Peyer's patch (tissue), 4 donors: Measurements from ENCODE around the gene HABP2.

Experiments used
- POLR2A ChIP-seq, 2 donors: fragments of 450-650 bp; IDR thresholded peaks; one replicate each; pipeline ENCODE4 v1.5.1; 2017; ENCODE audit warnings: antibody characterized with exemption in 2 of 2, mild to moderate bottlenecking in 2 of 2, moderate library complexity in 2 of 2
- TF ChIP-seq, protein P1 (sequence below), 6 experiments: fragments of 450-650 bp in 4 of 6; fragments of 200-600 bp in 2 of 6; sonication (generic) in 1 of 6; IDR thresholded peaks; one replicate each; pipeline ENCODE4 v1.5.1; 2017 to 2019; ENCODE audit warnings: antibody characterized with exemption in 6 of 6, mild to moderate bottlenecking in 3 of 6, moderate library complexity in 1 of 6

DNA sequence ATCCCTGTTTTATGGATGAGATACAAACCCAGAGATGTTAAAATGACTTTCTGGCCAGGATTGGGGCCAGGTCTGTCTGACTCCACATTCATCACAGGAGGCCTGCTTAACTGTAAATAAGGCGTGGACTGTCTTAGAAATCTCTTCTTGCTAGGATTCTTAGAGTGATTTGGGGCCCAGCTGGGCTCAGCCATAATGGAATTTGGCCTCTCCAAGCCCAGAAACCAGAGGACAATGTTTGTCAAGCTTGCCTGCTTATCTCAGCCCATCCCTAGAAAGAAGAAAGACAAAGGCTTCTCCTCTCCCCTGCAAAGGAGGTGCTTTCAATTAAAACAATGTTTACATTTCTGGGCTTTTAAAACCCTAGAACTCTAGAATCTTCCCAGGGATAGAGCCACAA is 2.9 kb downstream of the HABP2 start:
- TF ChIP-seq, protein P1, sequence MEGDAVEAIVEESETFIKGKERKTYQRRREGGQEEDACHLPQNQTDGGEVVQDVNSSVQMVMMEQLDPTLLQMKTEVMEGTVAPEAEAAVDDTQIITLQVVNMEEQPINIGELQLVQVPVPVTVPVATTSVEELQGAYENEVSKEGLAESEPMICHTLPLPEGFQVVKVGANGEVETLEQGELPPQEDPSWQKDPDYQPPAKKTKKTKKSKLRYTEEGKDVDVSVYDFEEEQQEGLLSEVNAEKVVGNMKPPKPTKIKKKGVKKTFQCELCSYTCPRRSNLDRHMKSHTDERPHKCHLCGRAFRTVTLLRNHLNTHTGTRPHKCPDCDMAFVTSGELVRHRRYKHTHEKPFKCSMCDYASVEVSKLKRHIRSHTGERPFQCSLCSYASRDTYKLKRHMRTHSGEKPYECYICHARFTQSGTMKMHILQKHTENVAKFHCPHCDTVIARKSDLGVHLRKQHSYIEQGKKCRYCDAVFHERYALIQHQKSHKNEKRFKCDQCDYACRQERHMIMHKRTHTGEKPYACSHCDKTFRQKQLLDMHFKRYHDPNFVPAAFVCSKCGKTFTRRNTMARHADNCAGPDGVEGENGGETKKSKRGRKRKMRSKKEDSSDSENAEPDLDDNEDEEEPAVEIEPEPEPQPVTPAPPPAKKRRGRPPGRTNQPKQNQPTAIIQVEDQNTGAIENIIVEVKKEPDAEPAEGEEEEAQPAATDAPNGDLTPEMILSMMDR (IDR thresholded peaks at IDR 0.05): no peak
- TF ChIP-seq POLR2A (IDR thresholded peaks at IDR 0.05): no peak
